GM12873 (cell line): Measurements from ENCODE around the gene PEX5L.

Source experiments
- CTCF ChIP-seq: IDR thresholded peaks from 2 replicates; pipeline ENCODE4 v1.5.1; 2012; ENCODE audit warnings: low read depth, mild to moderate bottlenecking, moderate library complexity, low read length, control low read depth; ENCODE audit not compliant: insufficient read depth; ENCODE audit errors: missing control alignments

PEX5L gene

DNA sequence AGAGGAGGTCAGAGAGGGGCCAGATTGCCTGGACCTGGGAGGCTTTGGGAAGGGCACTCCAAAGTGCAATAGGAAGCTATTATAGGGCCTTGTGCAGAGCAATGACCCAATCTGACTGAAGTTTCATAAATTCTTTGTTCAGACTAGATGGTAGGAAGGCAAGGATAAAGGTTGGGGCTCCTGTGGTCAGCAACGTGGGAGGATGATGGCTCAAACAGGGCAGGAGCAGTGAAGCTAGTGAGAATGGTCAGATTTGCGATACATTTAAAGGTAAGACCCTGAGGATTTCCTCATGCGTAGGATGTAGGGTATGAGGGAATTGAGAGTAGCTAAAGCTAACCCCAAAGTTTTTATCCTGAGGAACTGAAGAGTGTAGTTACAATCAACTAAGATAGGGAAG is 244.9 kb downstream of the PEX5L start:
- TF ChIP-seq CTCF: no peak

GRCh38 chr3:179788996-179789395 is 247.7 kb downstream of the PEX5L start:
- no peak for TF ChIP-seq CTCF

DNA sequence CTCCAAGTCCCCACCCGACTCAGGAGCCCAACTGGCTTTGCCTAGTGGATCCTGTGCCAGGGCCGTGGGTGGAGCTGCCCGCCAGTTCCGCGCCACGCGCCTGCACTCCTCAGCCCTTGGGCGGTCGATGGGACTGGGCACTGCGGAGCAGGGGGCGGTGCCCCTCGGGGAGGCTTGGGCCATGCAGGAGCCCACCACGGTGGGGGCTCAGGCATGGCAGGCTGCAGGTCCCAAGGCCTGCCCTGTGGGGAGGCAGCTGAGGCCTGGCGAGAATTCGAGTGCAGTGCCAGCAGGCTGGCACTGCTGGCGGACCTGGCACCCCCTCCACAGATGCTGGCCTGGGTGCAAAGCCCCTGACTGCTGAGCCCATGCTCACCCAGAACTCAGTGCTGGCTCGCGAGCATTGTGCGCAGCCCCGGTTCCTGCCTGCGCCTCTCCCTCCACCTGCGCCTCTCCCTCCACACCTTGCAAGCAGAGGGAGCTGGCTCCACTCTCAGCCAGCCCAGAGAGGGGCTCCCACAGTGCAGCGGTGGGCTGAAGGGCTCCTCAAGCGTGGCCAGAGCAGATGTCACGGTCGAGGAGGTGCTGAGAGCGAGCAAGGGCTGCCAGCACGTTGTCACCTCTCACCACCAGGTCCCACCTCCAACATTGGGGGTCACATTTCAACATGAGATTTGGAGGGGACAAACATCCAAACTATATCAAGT is 261.2 kb downstream of the PEX5L start:
- no peak for TF ChIP-seq CTCF

DNA sequence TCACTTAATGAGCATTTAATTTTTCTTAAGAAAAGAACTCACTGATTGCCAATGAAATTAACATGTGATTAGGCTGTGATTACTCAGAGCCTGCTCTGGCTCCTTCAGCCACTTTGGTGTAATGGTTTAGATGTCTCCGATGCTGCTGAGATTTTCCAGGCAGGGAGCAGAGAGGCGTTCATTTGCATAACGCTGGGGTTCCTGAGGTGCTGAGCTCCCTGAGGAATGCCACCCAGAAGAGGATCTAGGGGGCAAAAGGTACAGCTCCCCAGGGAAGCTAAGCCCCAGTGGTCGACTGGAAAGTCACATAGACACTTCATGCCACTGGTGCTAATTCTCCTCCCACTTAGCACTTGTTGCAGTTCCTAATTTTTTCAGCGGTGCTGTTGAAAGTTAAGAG is 264.4 kb downstream of the PEX5L start:
- TF ChIP-seq CTCF: no peak

DNA sequence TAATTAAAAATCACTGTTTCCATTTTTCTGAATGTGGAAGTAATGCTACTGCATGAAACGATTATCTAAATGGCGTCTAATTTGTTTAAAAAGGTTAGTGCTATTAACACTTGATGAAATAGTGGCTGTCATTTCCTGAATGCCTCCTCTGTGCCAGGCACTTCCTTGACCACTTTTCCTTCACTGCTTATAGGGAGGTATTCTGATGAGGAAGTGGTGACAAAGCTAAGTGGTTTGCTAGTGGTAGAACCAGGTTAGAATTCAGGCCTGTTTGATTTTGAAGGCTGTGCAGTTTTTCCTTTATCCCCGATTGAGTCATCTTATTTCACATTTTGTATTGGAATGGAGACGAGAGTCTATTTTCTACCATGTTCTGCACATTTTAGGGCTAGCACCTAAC is 264.9 kb downstream of the PEX5L start:
- TF ChIP-seq CTCF: no peak

- TF ChIP-seq CTCF: no peak
Measured at GRCh38 chr3:179769411-179770247, 267.1 kb downstream of the PEX5L start.

GRCh38 chr3:179768080-179768479 is 268.7 kb downstream of the PEX5L start:
- peak; percentile 22 for TF ChIP-seq CTCF
